Lung microvascular endothelial cell (primary cell): ENCODE results near the gene DMPK. TPM values are rescaled to one million over a fixed set of nuclear protein-coding genes. Genes with fewer than 3 reads are reported as not detected.
"Not testable (repeated sequence)": the region's sequence is repeated elsewhere in the genome, so short reads cannot be mapped to it uniquely, and the experiment has no call there.

Source experiments
- DNase-seq, 2 donors: peaks; one replicate each; pipeline versions ENCODE4 v3.0.0 to v3.0.0-alpha.2; 2010; ENCODE audit warnings: low read depth in 2 of 2
- total RNA-seq: library from RNA; depleted of rRNA; stranded (reverse); fragments of >200 nt; gene quantifications from 2 replicates; pipeline ENCODE4 v1.2.1, GENCODE V29; 2014

The DMPK gene
- total RNA-seq, 1 donor from 2014 or later: 7.7 TPM

GRCh38 chr19:45814851-45815480, 32.7 kb upstream of the DMPK start, which contains the start of gene RSPH6A:
Gene RSPH6A (minus strand): TSS chr19:45815308. CDS start chr19:45815176, 132 bp downstream.
- DNase-seq: no peak

DNA sequence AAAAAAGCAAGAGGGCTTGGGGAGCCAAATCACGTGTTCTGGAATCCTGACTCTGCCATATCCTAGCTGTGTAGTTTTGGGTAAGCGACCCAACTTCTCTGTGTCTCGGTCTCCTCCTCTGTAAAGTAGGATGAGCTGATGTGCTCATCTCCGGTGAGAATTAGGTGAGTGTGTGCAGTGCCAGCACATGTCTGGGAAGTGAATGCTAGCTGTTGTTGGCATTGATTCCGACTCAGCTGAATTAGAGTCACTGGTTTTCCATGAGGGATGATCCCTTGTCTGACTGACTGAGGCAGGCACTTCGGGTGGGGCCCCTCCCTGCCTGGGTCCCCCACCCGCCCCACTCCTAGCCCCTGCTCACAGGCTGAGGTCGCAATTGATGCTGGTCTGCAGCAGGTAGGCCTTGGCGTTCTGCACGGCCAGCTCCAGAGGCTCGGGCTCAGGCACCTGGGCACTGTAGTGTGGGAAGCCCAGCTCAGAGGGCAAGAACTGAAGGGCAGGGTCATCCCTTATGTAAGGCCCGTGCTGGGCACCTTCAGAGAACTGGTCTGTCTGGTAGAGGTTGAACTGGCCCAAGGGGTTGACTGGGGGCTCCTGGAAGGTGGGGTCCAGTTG, 32.0 kb upstream of the DMPK start:
- no peak for DNase-seq

- DNase-seq: no peak
Observed at GRCh38 chr19:45812297-45812696, 30.0 kb upstream of the DMPK start.

- peak in 1 of 2 donors; percentile 67 for DNase-seq
Observed at GRCh38 chr19:45809643-45810159, 27.4 kb upstream of the DMPK start.

DNA sequence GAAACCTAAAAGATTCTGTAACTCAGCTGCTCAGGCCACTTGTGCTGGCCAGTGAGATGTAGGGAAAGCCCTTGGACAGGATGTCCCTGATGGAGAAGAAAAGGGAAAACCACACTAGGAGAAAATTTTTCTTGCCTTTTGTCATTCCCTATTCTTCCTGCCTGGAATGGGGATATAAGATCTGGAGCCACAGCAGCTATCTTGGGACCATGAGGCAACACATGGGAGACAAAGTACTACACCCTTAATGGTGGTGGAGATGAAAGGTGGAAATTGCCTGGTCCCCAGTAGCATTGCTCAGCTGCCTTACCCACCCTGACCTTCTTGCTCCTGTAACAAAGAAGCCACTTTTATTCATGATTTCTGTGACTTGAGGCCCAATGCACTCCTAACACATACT, 23.4 kb upstream of the DMPK start:
- DNase-seq: no peak

GRCh38 chr19:45804959-45805230, 22.6 kb upstream of the DMPK start:
- no peak for DNase-seq

GRCh38 chr19:45804140-45804958, 22.1 kb upstream of the DMPK start:
- no peak for DNase-seq

GRCh38 chr19:45801603-45802175, 19.4 kb upstream of the DMPK start:
- no peak for DNase-seq

GRCh38 chr19:45800070-45800553, 17.8 kb upstream of the DMPK start:
- DNase-seq: no peak

DNA sequence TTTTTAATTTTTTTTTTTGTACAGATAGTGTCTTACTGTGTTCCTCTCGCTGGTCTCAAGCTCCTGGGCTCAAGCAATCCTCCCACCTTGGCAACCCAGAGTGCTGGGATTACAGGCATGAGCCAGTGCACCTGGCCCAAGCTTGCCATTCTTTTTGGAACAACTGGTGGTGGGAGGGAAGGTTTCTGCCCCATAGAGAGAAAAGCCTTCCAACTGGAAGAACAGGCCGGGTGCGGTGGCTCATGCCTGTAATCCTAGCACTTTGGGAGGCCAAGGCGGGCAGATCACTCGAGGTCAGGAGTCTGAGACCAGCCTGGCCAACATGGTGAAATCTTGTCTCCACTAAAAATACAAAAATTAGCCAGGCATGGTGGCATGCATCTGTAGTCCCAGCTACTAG, 17.3 kb upstream of the DMPK start:
- not testable (repeated sequence) for DNase-seq

DNA sequence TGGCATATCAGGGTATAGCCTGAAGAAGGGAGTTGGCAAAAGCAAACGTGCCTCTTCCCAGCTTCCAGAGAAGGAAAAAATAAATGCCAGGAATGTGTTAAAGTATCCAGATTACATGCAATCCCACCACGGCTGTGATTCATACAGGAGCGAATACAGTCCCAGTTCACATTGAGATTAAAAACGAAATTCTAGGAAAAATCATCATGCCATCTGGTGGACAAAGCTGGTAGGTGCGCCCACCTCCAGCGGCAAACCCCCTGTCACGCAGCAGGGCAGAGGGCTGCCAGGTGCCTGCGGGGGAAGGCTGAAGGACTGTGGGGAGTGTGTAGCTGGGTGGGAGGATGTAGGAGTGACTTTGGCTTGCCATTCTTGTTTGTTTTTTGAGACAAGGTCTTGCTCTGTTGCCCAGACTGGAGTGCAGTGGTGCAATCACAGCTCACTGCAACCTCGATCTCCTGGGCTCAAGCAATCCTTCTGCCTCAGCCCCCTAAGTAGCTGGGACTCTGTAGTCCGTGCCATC, 16.8 kb upstream of the DMPK start:
- peak; percentile 60 to 77 for DNase-seq

DNA sequence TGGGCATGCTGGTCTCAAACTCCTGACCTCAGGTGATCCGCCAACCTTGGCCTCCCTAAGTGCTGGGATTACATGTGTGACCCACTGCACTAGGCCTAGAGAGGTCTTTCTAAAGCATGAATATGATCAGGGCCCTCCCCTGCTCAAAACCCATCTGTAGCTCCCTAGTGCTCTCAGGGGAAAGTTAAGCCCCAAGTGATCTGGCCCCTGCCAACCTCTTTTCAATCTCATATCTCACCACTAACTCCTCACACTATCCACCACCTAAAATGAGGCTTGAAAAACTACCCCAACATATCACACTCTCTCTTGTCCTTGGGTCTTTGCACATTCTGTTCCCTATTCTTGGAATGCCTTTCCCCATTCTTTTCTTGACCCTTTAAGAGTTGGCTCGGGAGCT, 12.3 kb upstream of the DMPK start:
- DNase-seq: no peak

DNA sequence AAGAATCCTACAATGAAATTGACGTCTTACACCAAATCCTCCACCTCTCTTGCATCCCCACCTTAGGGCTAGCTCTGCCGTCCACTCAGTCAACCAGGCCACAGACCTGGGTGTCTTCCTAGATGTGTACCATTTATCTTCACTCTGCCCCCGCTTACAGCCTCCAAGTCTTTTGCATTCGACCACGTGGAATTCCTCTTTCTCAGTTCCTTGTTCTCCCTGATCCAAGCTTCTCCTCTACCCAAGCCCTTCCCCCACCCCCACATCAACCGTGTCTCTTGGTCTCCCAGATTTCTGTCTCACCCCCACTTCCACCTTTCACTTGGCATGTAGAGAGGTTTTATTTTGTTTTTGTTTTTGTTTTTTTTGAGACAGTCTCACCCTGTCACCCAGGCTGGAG, 11.6 kb upstream of the DMPK start:
- no peak for DNase-seq

DNA sequence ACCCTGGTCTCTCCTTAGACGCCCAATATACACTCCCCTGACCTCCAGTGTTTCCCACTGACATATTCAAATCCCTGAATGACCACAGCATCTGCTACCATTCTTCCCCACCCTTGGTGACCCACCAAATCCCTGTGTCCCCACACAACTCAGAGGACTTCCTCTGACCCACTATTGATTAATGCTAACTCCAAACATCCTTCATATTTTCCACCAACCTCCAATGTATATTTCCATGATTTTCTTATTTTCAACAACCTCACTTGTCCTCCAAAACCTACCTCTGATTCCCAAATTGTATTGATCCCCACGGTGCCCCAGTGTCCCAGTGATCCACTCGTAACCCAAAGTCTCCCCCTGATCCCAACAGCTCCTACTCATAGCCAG, 10.9 kb upstream of the DMPK start:
- DNase-seq: no peak

GRCh38 chr19:45792470-45793177, 10.3 kb upstream of the DMPK start, which contains the start of gene DMWD:
Gene DMWD (minus strand): TSS chr19:45792845. CDS start chr19:45792756, 89 bp downstream.
- peak; percentile 99 to 100 for DNase-seq

DNA sequence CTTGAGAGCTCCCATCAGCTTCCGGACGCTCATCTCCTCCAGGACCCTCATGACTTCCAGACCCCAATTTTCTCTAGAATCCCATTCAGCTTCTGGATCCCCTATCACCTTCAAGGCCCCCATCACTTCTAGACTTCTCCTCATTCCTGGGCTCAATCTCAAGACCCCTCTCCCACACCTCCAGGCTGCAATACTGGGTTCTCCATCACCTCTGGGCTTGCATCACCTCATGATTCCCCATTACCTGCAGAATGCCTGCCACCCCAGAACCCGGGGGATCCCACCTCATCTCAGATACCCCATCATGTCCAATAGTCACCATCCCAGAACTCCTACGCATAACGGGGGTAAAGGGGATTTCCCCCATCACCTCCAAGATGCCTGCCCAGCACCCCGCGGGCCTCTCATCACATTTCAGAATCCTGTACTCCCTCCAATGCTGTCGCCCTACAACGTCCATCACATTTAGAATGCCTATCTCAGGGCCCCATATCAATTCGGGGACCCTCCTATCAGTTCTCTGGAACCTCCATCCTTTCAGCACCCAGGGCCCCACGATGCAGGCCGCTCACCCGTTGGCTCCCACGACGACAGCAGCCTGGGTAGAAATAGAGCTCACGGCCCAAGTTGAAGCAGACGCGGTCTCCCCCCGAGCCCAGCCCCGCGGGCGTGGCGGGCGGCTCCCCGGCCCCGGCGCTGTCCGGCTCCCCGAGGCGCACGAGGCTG, 9.6 kb upstream of the DMPK start:
- peak; percentile 31 to 40 for DNase-seq

GRCh38 chr19:45790942-45791341, 8.7 kb upstream of the DMPK start:
- no peak for DNase-seq

GRCh38 chr19:45789035-45789786, 6.9 kb upstream of the DMPK start:
- no peak for DNase-seq

- DNase-seq: no peak
Observed at GRCh38 chr19:45786533-45786894, 4.2 kb upstream of the DMPK start.
